Astrocyte (in vitro differentiated cells and primary cell): ENCODE measurements around the gene TYSND1. TPM values are rescaled to one million over a fixed set of nuclear protein-coding genes. Genes with fewer than 3 reads are reported as not detected.

Experiments used
- DNase-seq: peaks from one replicate; pipeline ENCODE4 v3.0.0-alpha.2; 2010; ENCODE audit warnings: low read depth
- FAIRE-seq: peaks from 2 replicates; lab custom pipeline; 2011; peaks lifted over from hg19 to GRCh38; lab: Jason Lieb, UNC
- H2AFZ ChIP-seq: 2 replicates; pipeline ENCODE4 v1.6.0; 2012; ENCODE audit warnings: low read depth, low read length, inconsistent platforms
- H3K27ac ChIP-seq: 2 replicates; pipeline ENCODE4 v1.5.1; 2011; ENCODE audit warnings: low read depth, low read length, inconsistent platforms
- H3K27me3 ChIP-seq: 2 replicates; pipeline ENCODE4 v1.6.0; 2011; ENCODE audit warnings: low read length, inconsistent platforms; ENCODE audit not compliant: insufficient read depth
- H3K36me3 ChIP-seq: 2 replicates; pipeline ENCODE4 v1.5.1; 2011; ENCODE audit warnings: low read length, inconsistent platforms; ENCODE audit not compliant: insufficient read depth
- H3K4me1 ChIP-seq: 2 replicates; pipeline ENCODE4 v1.5.1; 2011; ENCODE audit warnings: low read length, inconsistent platforms; ENCODE audit not compliant: insufficient read depth
- H3K4me2 ChIP-seq: 2 replicates; pipeline ENCODE4 v1.6.0; 2012; ENCODE audit warnings: low read length, inconsistent platforms
- H3K4me3 ChIP-seq: 2 replicates; pipeline ENCODE4 v1.5.1; 2011; ENCODE audit warnings: low read depth, mild to moderate bottlenecking, low read length, inconsistent platforms; ENCODE audit not compliant: insufficient read depth
- H3K79me2 ChIP-seq: 2 replicates; pipeline ENCODE4 v1.6.0; 2012; ENCODE audit warnings: mild to moderate bottlenecking, low read length, inconsistent platforms; ENCODE audit not compliant: insufficient read depth
- H3K9ac ChIP-seq: 2 replicates; pipeline ENCODE4 v1.6.0; 2012; ENCODE audit warnings: mild to moderate bottlenecking, low read length, inconsistent platforms
- H3K9me3 ChIP-seq: 2 replicates; pipeline ENCODE4 v1.5.1; 2012; ENCODE audit warnings: low read depth, mild to moderate bottlenecking, low read length, inconsistent platforms; ENCODE audit not compliant: insufficient read depth
- H4K20me1 ChIP-seq: 2 replicates; pipeline ENCODE4 v1.6.0; 2012; ENCODE audit warnings: low read length, inconsistent platforms; ENCODE audit not compliant: insufficient read depth
- H3K27ac Mint-ChIP-seq: one replicate; pipeline ENCODE4 v1.8.0; 2021; ENCODE audit warnings: mild to moderate bottlenecking, mixed read lengths; ENCODE audit not compliant: unreplicated experiment
- H3K27me3 Mint-ChIP-seq: one replicate; pipeline ENCODE4 v1.8.0; 2021; ENCODE audit warnings: low read depth, mixed read lengths; ENCODE audit not compliant: unreplicated experiment
- H3K36me3 Mint-ChIP-seq: one replicate; pipeline ENCODE4 v1.8.0; 2021; ENCODE audit warnings: low read depth, mixed read lengths; ENCODE audit not compliant: unreplicated experiment
- H3K4me1 Mint-ChIP-seq: one replicate; pipeline ENCODE4 v1.8.0; 2021; ENCODE audit warnings: low read depth, mixed read lengths; ENCODE audit not compliant: unreplicated experiment
- H3K4me3 Mint-ChIP-seq: one replicate; pipeline ENCODE4 v1.8.0; 2021; ENCODE audit warnings: mild to moderate bottlenecking, moderate library complexity, mixed read lengths; ENCODE audit not compliant: unreplicated experiment
- H3K9me3 Mint-ChIP-seq: one replicate; pipeline ENCODE4 v1.8.0; 2021; ENCODE audit warnings: mild to moderate bottlenecking, mixed read lengths; ENCODE audit not compliant: unreplicated experiment
- CTCF ChIP-seq: IDR thresholded peaks from 2 replicates; pipeline ENCODE4 v1.5.1; 2011; ENCODE audit warnings: low read depth, mild to moderate bottlenecking, inconsistent platforms, low read length, moderate library complexity; ENCODE audit not compliant: insufficient read depth
- EZH2 ChIP-seq: IDR thresholded peaks from 2 replicates; pipeline ENCODE4 v1.6.1; 2012; ENCODE audit warnings: mild to moderate bottlenecking, low read length, inconsistent platforms; ENCODE audit not compliant: insufficient read depth
- total RNA-seq: library from RNA; stranded (reverse); gene quantifications from 2 replicates; pipeline ENCODE4 v1.2.1, GENCODE V29; 2021

The TYSND1 gene
- total RNA-seq, 1 donor from 2014 or later, result 8.9 TPM

DNA sequence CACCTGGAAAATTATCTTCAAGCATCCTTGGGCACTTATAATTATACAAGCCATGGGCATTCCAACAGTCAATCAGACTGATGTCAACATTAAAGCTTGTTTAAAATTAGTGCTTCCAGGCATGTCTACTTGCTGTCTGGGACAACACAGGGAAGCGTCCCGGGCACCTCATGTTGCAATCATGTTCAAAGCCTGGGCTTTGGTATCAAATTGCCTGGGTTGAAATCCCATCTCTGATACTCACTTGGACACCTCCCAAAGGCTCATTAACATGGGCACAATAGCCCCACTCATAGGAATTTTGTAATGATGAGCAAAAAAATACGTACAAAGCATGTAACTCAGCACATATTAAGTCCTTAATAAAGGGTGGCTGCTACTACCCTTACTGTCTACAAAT lies 28.3 kb downstream of the TYSND1 start:
- no peaks in the 10 kb centered on the region for H3K4me1 ChIP-seq
- no peak overlapping the region for H3K27ac ChIP-seq
- H3K79me2 ChIP-seq, result no peaks in the 10 kb centered on the region
- Mint-ChIP-seq H3K36me3 (peaks cover 35% of the 10 kb centered on the region), H3K4me1 (no peaks in the 10 kb centered on the region), H3K27ac (no peak overlapping the region), H3K27me3 (peaks cover 2% of the 10 kb centered on the region), H3K4me3 (no peak overlapping the region), H3K9me3 (peaks cover 2% of the 10 kb centered on the region)
- H3K4me3 ChIP-seq, result no peak overlapping the region
- H3K9ac ChIP-seq, result no peak overlapping the region
- no peak overlapping the region for H3K4me2 ChIP-seq
- FAIRE-seq, result no peak
- H3K27me3 ChIP-seq, result no peaks in the 10 kb centered on the region
- H2AFZ ChIP-seq, result no peak overlapping the region
- H3K9me3 ChIP-seq, result no peaks in the 10 kb centered on the region
- peaks cover 12% of the 10 kb centered on the region for H4K20me1 ChIP-seq
- no peaks in the 10 kb centered on the region for H3K36me3 ChIP-seq
- no peak for DNase-seq
- no peak for TF ChIP-seq CTCF
- TF ChIP-seq EZH2, result no peak

DNA sequence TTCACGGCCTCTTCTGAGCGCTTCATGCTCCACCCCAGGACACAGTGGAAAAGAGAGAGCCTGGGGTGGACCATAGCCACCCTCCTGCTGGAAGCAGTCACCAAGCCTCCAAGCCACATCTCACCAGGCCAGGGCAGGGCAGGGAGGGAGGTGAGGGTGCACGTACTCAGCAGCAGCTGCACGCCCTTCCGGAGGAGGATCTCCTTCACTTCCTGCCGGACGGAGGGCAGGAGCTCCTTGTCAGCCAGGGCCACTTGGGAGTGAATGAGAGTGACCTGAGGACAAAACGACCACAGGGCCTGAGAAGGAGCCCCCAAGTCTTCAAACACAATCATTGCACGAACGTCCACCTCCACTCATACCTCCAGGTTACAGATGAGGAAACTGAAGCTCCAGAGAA lies 28.9 kb downstream of the TYSND1 start:
- Histone ChIP-seq H3K4me3 (no peak overlapping the region), H3K4me2 (no peak overlapping the region), H3K4me1 (no peaks in the 10 kb centered on the region), H3K27me3 (no peaks in the 10 kb centered on the region), H3K9me3 (no peaks in the 10 kb centered on the region), H3K27ac (no peak overlapping the region), H3K9ac (no peak overlapping the region), H4K20me1 (peaks cover 12% of the 10 kb centered on the region), H3K36me3 (no peaks in the 10 kb centered on the region), H2AFZ (no peak overlapping the region), H3K79me2 (no peaks in the 10 kb centered on the region)
- Mint-ChIP-seq H3K9me3 (peaks cover 2% of the 10 kb centered on the region), H3K4me1 (peaks cover 4% of the 10 kb centered on the region), H3K4me3 (no peak overlapping the region), H3K36me3 (peaks cover 34% of the 10 kb centered on the region), H3K27me3 (peaks cover 2% of the 10 kb centered on the region), H3K27ac (no peak overlapping the region)
- DNase-seq, result no peak
- TF ChIP-seq CTCF (no peak), EZH2 (no peak)
- FAIRE-seq, result no peak

DNA sequence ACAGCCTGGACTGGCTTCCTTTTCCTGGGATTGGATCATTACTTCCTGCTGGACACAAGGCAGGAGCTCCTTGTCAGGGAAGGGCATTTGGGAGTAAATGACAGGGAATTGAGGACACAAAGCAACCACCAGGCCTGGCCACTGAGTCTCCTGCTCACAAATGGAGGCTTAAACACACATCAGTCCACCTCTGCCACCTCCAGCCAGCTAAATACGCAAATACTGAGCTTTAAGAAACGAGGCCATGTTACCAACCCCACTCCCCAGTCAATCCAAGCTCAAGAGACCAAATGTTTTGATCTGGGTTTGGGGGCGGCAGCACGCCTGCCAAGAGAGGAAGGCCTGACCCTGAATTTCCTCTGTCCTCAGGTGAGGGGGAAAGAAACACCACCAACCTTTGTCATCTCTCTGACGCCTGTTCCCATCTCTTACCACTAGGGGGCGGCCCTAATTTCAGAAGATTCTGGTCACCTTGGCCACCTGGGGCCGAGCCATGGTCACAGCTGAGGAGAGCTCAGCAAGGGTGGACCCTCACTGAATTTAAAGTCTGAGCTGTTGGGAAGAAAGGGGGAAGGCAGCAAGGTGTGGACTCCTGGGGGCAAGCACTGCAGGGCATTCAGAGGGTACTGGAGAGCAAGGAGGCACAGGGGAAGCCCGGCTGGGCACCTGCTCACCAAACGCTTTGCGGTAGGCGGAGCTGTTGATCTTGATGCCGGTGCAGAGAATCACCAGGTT lies 30.4 kb downstream of the TYSND1 start:
- Histone ChIP-seq H2AFZ (no peak overlapping the region), H3K9ac (no peak overlapping the region), H3K4me1 (no peaks in the 10 kb centered on the region), H3K9me3 (no peaks in the 10 kb centered on the region), H3K4me3 (no peak overlapping the region), H3K27ac (no peak overlapping the region), H3K36me3 (no peaks in the 10 kb centered on the region), H3K27me3 (no peaks in the 10 kb centered on the region), H3K4me2 (no peak overlapping the region), H4K20me1 (peaks cover 12% of the 10 kb centered on the region), H3K79me2 (no peaks in the 10 kb centered on the region)
- Mint-ChIP-seq H3K27ac (no peak overlapping the region), H3K36me3 (peaks cover 31% of the 10 kb centered on the region), H3K4me1 (peaks cover 5% of the 10 kb centered on the region), H3K9me3 (peaks cover 2% of the 10 kb centered on the region), H3K4me3 (no peak overlapping the region), H3K27me3 (peaks cover 2% of the 10 kb centered on the region)
- TF ChIP-seq CTCF (peak; percentile 80), EZH2 (no peak)
- DNase-seq, result no peak
- no peak for FAIRE-seq
